ENCODE data around the gene TRIM4.

The TRIM4 gene

GRCh38 chr7:99949645-99950228, 30.4 kb upstream of the TRIM4 start:
- Histone ChIP-seq H3K4me3 (ENCODE audit: low read depth, low read length) (no peak overlapping the region), H3K9me3 (ENCODE audit: control insufficient read depth, insufficient read depth, low read depth, low read length) (no peaks in the 10 kb centered on the region), H3K4me1 (ENCODE audit: control insufficient read depth, insufficient read depth, low read length) (no peaks in the 10 kb centered on the region), H3K27ac (ENCODE audit: extremely low read depth, low read depth, low read length) (no peak overlapping the region), H3K36me3 (ENCODE audit: control insufficient read depth in 2 of 2, insufficient read depth in 1 of 2, low read length in 2 of 2) (no peaks in the 10 kb centered on the region)
- ChIA-PET POLR2A (interaction anchor here (1.2 kb wide), 1 partner anchor 20 kb away, joined by 3 read pairs; the partner anchor contains the start of gene GJC3), CTCF (interaction anchor here (0.5 to 1.8 kb wide), 6 partner anchors 11 to 458 kb away, joined by 3 to 6 read pairs (median 4); partner anchors contain the start of gene TRIM4)
- TF ChIP-seq ZNF654 (tag by site-specific recombination; IDR thresholded peaks at IDR 0.05; ENCODE audit: low read depth), result 0 out of 2 replicates have a peak, but pooled peaks have one; percentile 7
- no peak for TF ChIP-seq SP7 (tag by site-specific recombination; IDR thresholded peaks at IDR 0.05)

GRCh38 chr7:99947608-99948007, 28.3 kb upstream of the TRIM4 start:
- H3K4me1 ChIP-seq (ENCODE audit: control insufficient read depth, insufficient read depth, low read length), result no peaks in the 10 kb centered on the region
- TF ChIP-seq TRIM28 (IDR thresholded peaks at IDR 0.05; ENCODE audit: borderline replicate concordance, low read length) (no peak), ZNF692 (tag by site-specific recombination; IDR thresholded peaks at IDR 0.05) (no peak), ZSCAN30 (tag by site-specific recombination; IDR thresholded peaks at IDR 0.05) (no peak), ZNF510 (tag by site-specific recombination; IDR thresholded peaks at IDR 0.05; ENCODE audit: insufficient replicate concordance) (no peak), ZNF704 (tag by site-specific recombination; IDR thresholded peaks at IDR 0.05) (no peak), ZNF362 (tag by site-specific recombination; IDR thresholded peaks at IDR 0.05) (no peak), GLIS1 (tag by site-specific recombination; IDR thresholded peaks at IDR 0.05) (no peak), ZNF433 (tag by site-specific recombination; IDR thresholded peaks at IDR 0.05; ENCODE audit: low read depth) (no peak), KLF8 (tag by site-specific recombination; IDR thresholded peaks at IDR 0.05) (no peak), ZNF621 (tag by site-specific recombination; IDR thresholded peaks at IDR 0.05) (no peak), REPIN1 (tag by site-specific recombination; IDR thresholded peaks at IDR 0.05; ENCODE audit: low read depth) (no peak)
- ChIA-PET CTCF (interaction anchor here (1.0 kb wide), 1 partner anchor 32 kb away, joined by 5 read pairs; no protein-coding TSS in a partner anchor), POLR2A (no interaction called here)
- H3K36me3 ChIP-seq (ENCODE audit: control insufficient read depth in 2 of 2, insufficient read depth in 1 of 2, low read length in 2 of 2), result no peaks in the 10 kb centered on the region
- H3K9me3 ChIP-seq (ENCODE audit: control insufficient read depth, insufficient read depth, low read depth, low read length), result no peaks in the 10 kb centered on the region
- H3K27ac ChIP-seq (ENCODE audit: extremely low read depth, low read depth, low read length), result no peak overlapping the region
- H3K4me3 ChIP-seq (ENCODE audit: low read depth, low read length), result no peak overlapping the region

- Histone ChIP-seq H3K4me3 (ENCODE audit: low read depth, low read length) (no peak overlapping the region), H3K36me3 (ENCODE audit: control insufficient read depth in 2 of 2, insufficient read depth in 1 of 2, low read length in 2 of 2) (no peaks in the 10 kb centered on the region), H3K9me3 (ENCODE audit: control insufficient read depth, insufficient read depth, low read depth, low read length) (no peaks in the 10 kb centered on the region), H3K4me1 (ENCODE audit: control insufficient read depth, insufficient read depth, low read length) (no peaks in the 10 kb centered on the region), H3K27ac (ENCODE audit: extremely low read depth, low read depth, low read length) (no peak overlapping the region)
- ChIA-PET CTCF (interaction anchor here (0.6 to 1.6 kb wide), 2 partner anchors 45 to 49 kb away, joined by 3 to 4 read pairs; no protein-coding TSS in a partner anchor), POLR2A (no interaction called here)
- TF ChIP-seq ZNF184 (tag by site-specific recombination; IDR thresholded peaks at IDR 0.05) (no peak), ZNF660 (tag by site-specific recombination; IDR thresholded peaks at IDR 0.05) (no peak), ZNF704 (tag by site-specific recombination; IDR thresholded peaks at IDR 0.05) (no peak), ZNF26 (tag by site-specific recombination; IDR thresholded peaks at IDR 0.05) (no peak), ZNF433 (tag by site-specific recombination; IDR thresholded peaks at IDR 0.05; ENCODE audit: low read depth) (no peak), ZNF654 (tag by site-specific recombination; IDR thresholded peaks at IDR 0.05; ENCODE audit: low read depth) (no peak), ZNF121 (tag by site-specific recombination; IDR thresholded peaks at IDR 0.05) (no peak), PATZ1 (tag by site-specific recombination; IDR thresholded peaks at IDR 0.05) (no peak), ZNF146 (tag by site-specific recombination; IDR thresholded peaks at IDR 0.05) (no peak), WT1 (tag by site-specific recombination; IDR thresholded peaks at IDR 0.05) (no peak), ZNF423 (tag by site-specific recombination; IDR thresholded peaks at IDR 0.05) (no peak), ZFP69B (tag by site-specific recombination; IDR thresholded peaks at IDR 0.05) (no peak)
These were observed 25.3 kb upstream of the TRIM4 start for GRCh38 chr7:99944497-99945070.
